K562 (cell line): ENCODE data around the gene TPD52L1. TPM values are rescaled to one million over a fixed set of nuclear protein-coding genes. Genes with fewer than 3 reads are reported as not detected.

Experiments
- ATAC-seq: fragments of 200-7000 bp; cut with Tn5 transposase; 3 replicates; pipeline ENCODE4 v1.9.1; 2020; ENCODE audit warnings: moderate library complexity
- BruUV-seq: library from RNA; stranded (reverse); fragments of 400-500 nt; replicated peaks from 2 replicates; lab custom pipeline; 2021; lab: Mats Ljungman, UMichigan
- CTCF ChIA-PET: fragments of 300-600 bp; formaldehyde crosslinking; extraction: SDS; loops from one replicate; lab custom pipeline; 2021; ENCODE audit warnings: low intra/inter-chr PET ratio; lab: Yijun Ruan, JAX
- POLR2A ChIA-PET: fragments of 300-600, 350-650 bp; sonication (Branson Sonifier 250); formaldehyde crosslinking; extraction: SDS; loops from one replicate; lab custom pipeline; 2021; ENCODE audit warnings: antibody characterized with exemption, inconsistent platforms; lab: Yijun Ruan, JAX
- DNase-seq, 4 experiments: peaks; one replicate each; pipeline versions ENCODE4 v3.0.0 to v3.0.0-alpha.2; 2011 to 2018; ENCODE audit warnings: low spot score in 3 of 4, mixed read lengths in 3 of 4; ENCODE audit errors: extremely low read depth in 1 of 4
- FAIRE-seq: peaks from 2 replicates; lab custom pipeline; 2011; peaks lifted over from hg19 to GRCh38; lab: Jason Lieb, UNC
- H2AFZ ChIP-seq: 2 replicates; pipeline ENCODE4 v1.6.0; 2011; ENCODE audit warnings: low read depth, low read length, control low read depth, inconsistent platforms
- H3K27ac ChIP-seq: fragments of 200-600 bp; 3 replicates; pipeline ENCODE4 v1.8.0; 2011; ENCODE audit warnings: low read depth, mild to moderate bottlenecking, control low read depth, inconsistent platforms, low read length, moderate library complexity, mixed read lengths; ENCODE audit errors: extremely low read depth
- H3K27me3 ChIP-seq, 2 experiments: fragments of 300-600 bp in 1 of 2; 2 replicates in 1 of 2; 3 replicates in 1 of 2; pipeline versions ENCODE4 v1.6.0 to v1.8.0; 2011; ENCODE audit warnings: inconsistent platforms in 2 of 2, low read length in 2 of 2, mild to moderate bottlenecking in 1 of 2, mixed read lengths in 1 of 2, moderate library complexity in 1 of 2; ENCODE audit not compliant: control insufficient read depth in 2 of 2, insufficient read depth in 2 of 2
- H3K36me3 ChIP-seq: fragments of 300-600 bp; 3 replicates; pipeline ENCODE4 v1.8.0; 2011; ENCODE audit warnings: mild to moderate bottlenecking, low read length, inconsistent platforms; ENCODE audit not compliant: control insufficient read depth, insufficient read depth
- H3K4me1 ChIP-seq, 2 experiments: fragments of 200-600 bp in 1 of 2; replicated peaks in 1 of 2; 2 replicates in 1 of 2; 3 replicates in 1 of 2; pipeline versions ENCODE4 v1.5.1 to v1.8.0; 2011; ENCODE audit warnings: inconsistent platforms in 2 of 2, low read length in 2 of 2, mild to moderate bottlenecking in 1 of 2, mixed read lengths in 1 of 2, moderate library complexity in 1 of 2; ENCODE audit not compliant: control insufficient read depth in 2 of 2, insufficient read depth in 2 of 2
- H3K4me2 ChIP-seq: 2 replicates; pipeline ENCODE4 v1.6.1; 2011; ENCODE audit warnings: low read length, control low read depth, inconsistent platforms, mixed read lengths; ENCODE audit not compliant: insufficient read depth
- H3K4me3 ChIP-seq: fragments of 200-600 bp; sonication (generic), shearing (Covaris generic); 2 replicates; pipeline ENCODE4 v1.5.1; 2016; ENCODE audit warnings: control low read depth, inconsistent platforms
- H3K79me2 ChIP-seq: fragments of 200-600 bp; 3 replicates; pipeline ENCODE4 v1.8.0; 2011; ENCODE audit warnings: low read length, inconsistent platforms; ENCODE audit not compliant: control insufficient read depth, insufficient read depth
- H3K9ac ChIP-seq, 2 experiments: 2 replicates each; pipeline versions ENCODE4 v1.6.0 to v1.6.1; 2011; ENCODE audit warnings: low read depth in 2 of 2, low read length in 2 of 2, control low read depth in 1 of 2, inconsistent platforms in 1 of 2, mild to moderate bottlenecking in 1 of 2, mixed read lengths in 1 of 2; ENCODE audit not compliant: insufficient read depth in 1 of 2
- H3K9me1 ChIP-seq: one replicate; pipeline ENCODE4 v1.6.0; 2011; ENCODE audit warnings: inconsistent platforms, mild to moderate bottlenecking, low read length, moderate library complexity; ENCODE audit not compliant: control insufficient read depth, insufficient read depth
- H3K9me3 ChIP-seq: replicated peaks from 2 replicates; pipeline ENCODE4 v1.5.1; 2011; ENCODE audit warnings: low read depth, low read length, inconsistent platforms; ENCODE audit not compliant: control insufficient read depth, insufficient read depth
- H4K20me1 ChIP-seq: replicated peaks from 2 replicates; pipeline ENCODE4 v1.6.1; 2011; ENCODE audit warnings: low read length, inconsistent platforms, mixed read lengths; ENCODE audit not compliant: control insufficient read depth, insufficient read depth
- ZNF347 ChIP-seq: fragments of 450-650 bp; formaldehyde crosslinking; IDR thresholded peaks from 2 replicates; pipeline ENCODE4 v1.4.0; 2020; ENCODE audit warnings: low read depth, mild to moderate bottlenecking, moderate library complexity
- ZNF583 ChIP-seq: fragments of 250-450 bp; sonication (Bioruptor Pico); IDR thresholded peaks from 2 replicates; pipeline ENCODE4 v1.4.0; 2020
- WGBS: fragments of 100-300 bp; shearing (Covaris generic); methylation state at CpG from one replicate; pipeline ENCODE4 v1.1.6; 2016; ENCODE audit warnings: low coverage, mixed read lengths; ENCODE audit not compliant: insufficient coverage; ENCODE audit errors: missing lambda C conversion rate; 5-methylcytosine and 5-hydroxymethylcytosine counted together
- in situ Hi-C: fragments of 300-500 bp; cut with MboI; formaldehyde crosslinking; loops from 4 replicates; pipeline ENCODE4 v1.15.0; 2018; ENCODE audit warnings: inconsistent platforms, mixed read lengths
- intact Hi-C: fragments of 100-400 bp; cut with micrococcal nuclease; formaldehyde crosslinking; loops from 2 replicates; pipeline ENCODE4 v1.14.2; 2022
- polyA plus RNA-seq, 8 experiments: library from polyadenylated mRNA; depleted of rRNA in 4 of 8; stranded (reverse) in 5 of 8; unstranded in 3 of 8; fragments of >200 nt; fragmentation: Nextera tagmentation in 2 of 8; fragmentation: Illumina TruSeq in 1 of 8; extraction: Ambion mirVana in 2 of 8; extraction: Trizol in 1 of 8; gene quantifications; 2 replicates each; pipeline versions ENCODE4 v1.2.1 to v1.2.3, GENCODE V29; 2011 to 2014; ENCODE audit warnings: inconsistent platforms in 1 of 8, missing spikeins in 1 of 8
- total RNA-seq, 7 experiments: library from RNA; depleted of rRNA in 6 of 7; stranded (reverse); fragments of >200 nt in 6 of 7; fragmentation: Illumina TruSeq in 2 of 7; extraction: Trizol in 2 of 7; gene quantifications; 2 replicates each; pipeline versions ENCODE4 v1.2.1 to v1.2.3, GENCODE V29; 2011 to 2021; ENCODE audit warnings: low replicate concordance in 1 of 7
- TF ChIP-seq, protein P1 (sequence below), 2 experiments: fragments of 450-650 bp; conservative IDR thresholded peaks; 2 replicates each; pipeline ENCODE4 v1.6.1; 2017; ENCODE audit warnings: mild to moderate bottlenecking in 2 of 2, moderate library complexity in 2 of 2

TPD52L1 gene
- total and polyA plus RNA-seq, 9 of the 15 experiments (the other 6 are each of a cell fraction or from before 2014, with no cell fraction given): 12.9 to 149 (median 75.7) TPM

DNA sequence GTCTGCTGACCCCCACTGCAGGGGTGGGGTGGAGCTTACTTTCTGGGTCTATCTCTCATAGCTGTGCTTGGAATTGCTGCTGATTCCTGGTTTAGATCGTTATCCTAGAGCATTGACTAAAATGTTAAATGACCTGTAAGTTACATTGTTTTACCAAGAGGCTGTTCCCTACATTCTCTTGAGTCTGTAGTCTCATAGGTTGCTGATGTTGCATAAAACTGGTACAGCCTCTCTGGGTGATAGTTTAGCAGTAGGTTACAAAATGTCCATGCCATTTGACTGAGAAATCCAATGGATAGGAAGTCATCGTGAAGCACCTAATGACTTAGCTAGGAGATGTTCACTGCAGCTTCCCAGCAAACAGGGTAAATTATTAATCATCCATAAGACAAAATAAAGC lies 62.4 kb downstream of the TPD52L1 start (continued):
- TF ChIP-seq, protein P1, sequence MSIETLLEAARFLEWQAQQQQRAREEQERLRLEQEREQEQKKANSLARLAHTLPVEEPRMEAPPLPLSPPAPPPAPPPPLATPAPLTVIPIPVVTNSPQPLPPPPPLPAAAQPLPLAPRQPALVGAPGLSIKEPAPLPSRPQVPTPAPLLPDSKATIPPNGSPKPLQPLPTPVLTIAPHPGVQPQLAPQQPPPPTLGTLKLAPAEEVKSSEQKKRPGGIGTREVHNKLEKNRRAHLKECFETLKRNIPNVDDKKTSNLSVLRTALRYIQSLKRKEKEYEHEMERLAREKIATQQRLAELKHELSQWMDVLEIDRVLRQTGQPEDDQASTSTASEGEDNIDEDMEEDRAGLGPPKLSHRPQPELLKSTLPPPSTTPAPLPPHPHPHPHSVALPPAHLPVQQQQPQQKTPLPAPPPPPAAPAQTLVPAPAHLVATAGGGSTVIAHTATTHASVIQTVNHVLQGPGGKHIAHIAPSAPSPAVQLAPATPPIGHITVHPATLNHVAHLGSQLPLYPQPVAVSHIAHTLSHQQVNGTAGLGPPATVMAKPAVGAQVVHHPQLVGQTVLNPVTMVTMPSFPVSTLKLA (conservative IDR thresholded peaks at IDR 0.05): no peak

DNA sequence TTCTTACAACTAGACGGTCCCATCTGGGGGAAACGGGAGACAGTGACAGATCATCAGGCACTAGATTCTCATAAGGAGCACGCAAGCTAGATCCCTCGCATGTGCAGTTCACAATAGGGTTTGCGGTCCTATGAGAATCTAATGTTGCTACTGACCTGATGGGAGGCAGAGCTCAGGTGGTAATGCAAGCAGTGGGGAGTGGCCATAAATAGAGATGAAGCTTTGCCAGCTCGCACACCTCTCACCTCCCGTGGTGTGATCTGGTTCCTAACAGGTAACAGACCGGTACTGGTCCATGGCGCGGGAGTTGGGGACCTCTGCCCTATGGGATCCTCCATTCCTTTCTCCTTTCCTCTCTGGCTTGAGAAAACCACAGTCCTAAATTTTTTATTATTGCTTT lies 63.8 kb downstream of the TPD52L1 start:
- DNase-seq (no peak), FAIRE-seq (no peak), ATAC-seq (no peak)
- intact Hi-C loops (no loop called here), in situ Hi-C loops (no loop called here)
- Histone ChIP-seq H4K20me1 (no peaks in the 10 kb centered on the region), H3K9me3 (no peaks in the 10 kb centered on the region), H3K4me1 (no peaks in the 10 kb centered on the region), H3K27ac (no peak overlapping the region), H3K36me3 (no peaks in the 10 kb centered on the region; the same call in 2 of the 3 replicates), H3K9me1 (no peaks in the 10 kb centered on the region), H3K27me3 (no peaks in the 10 kb centered on the region), H3K79me2 (no peaks in the 10 kb centered on the region), H3K9ac (no peak overlapping the region), H2AFZ (no peak overlapping the region), H3K4me2 (no peak overlapping the region), H3K4me3 (no peak overlapping the region)
- no peak for TF ChIP-seq ZNF347 (CRISPR knock-in tag)
- TF ChIP-seq ZNF583 (CRISPR knock-in tag): no peak
- 85% methylated on average over 10 of the region's 10 CpGs for WGBS
- ChIA-PET CTCF (no interaction called here), POLR2A (interaction anchor here (2.0 kb wide), 1 partner anchor 14 kb away, joined by 12 read pairs; no protein-coding TSS in a partner anchor)
- no TSS peak for BruUV-seq
